GM19238 (cell line): Measurements from ENCODE around the gene HNRNPAB.
A peak's percentile ranks its signal among the peaks of the same experiment; 100 is the strongest.

Source experiments
- DNase-seq: peaks from one replicate; pipeline ENCODE4 v3.0.0; 2011; ENCODE audit warnings: low spot score; ENCODE audit not compliant: insufficient read length

Gene HNRNPAB

GRCh38 chr5:178204182-178204934 lies at the start of gene HNRNPAB:
HNRNPAB (plus strand) TSS chr5:178204533; CDS start chr5:178204838, 305 bp downstream.
- DNase-seq: peak; percentile 96

- no peak for DNase-seq
Measured at GRCh38 chr5:178155065-178155464, 49.3 kb upstream of the HNRNPAB start.

GRCh38 chr5:178160176-178160575 lies 44.2 kb upstream of the HNRNPAB start:
- DNase-seq: no peak

- DNase-seq: no peak
Measured at GRCh38 chr5:178162481-178162880, 41.9 kb upstream of the HNRNPAB start.

- DNase-seq: peak; percentile 90
Measured at GRCh38 chr5:178163772-178164735, 40.3 kb upstream of the HNRNPAB start.

GRCh38 chr5:178165581-178165980 lies 38.8 kb upstream of the HNRNPAB start:
- no peak for DNase-seq

- no peak for DNase-seq
Measured at GRCh38 chr5:178170455-178170854, 33.9 kb upstream of the HNRNPAB start.

- no peak for DNase-seq
Measured at GRCh38 chr5:178174456-178174855, 29.9 kb upstream of the HNRNPAB start.

- no peak for DNase-seq
Measured at GRCh38 chr5:178176791-178177190, 27.5 kb upstream of the HNRNPAB start.

- no peak for DNase-seq
Measured at GRCh38 chr5:178177569-178177968, 26.8 kb upstream of the HNRNPAB start.

GRCh38 chr5:178180141-178180863 lies 24.0 kb upstream of the HNRNPAB start:
- DNase-seq: no peak

GRCh38 chr5:178182158-178182876 lies 22.0 kb upstream of the HNRNPAB start:
- DNase-seq: no peak

- no peak for DNase-seq
Measured at GRCh38 chr5:178186427-178186826, 17.9 kb upstream of the HNRNPAB start.

- DNase-seq: no peak
Measured at GRCh38 chr5:178187014-178187413, 17.3 kb upstream of the HNRNPAB start, which contains the start of gene GMCL2. GMCL2 (minus strand) TSS chr5:178187371; CDS start chr5:178187299, 72 bp downstream.

GRCh38 chr5:178189433-178189832 lies 14.9 kb upstream of the HNRNPAB start:
- DNase-seq: no peak

- no peak for DNase-seq
Measured at GRCh38 chr5:178191661-178192060, 12.7 kb upstream of the HNRNPAB start.

- DNase-seq: no peak
Measured at GRCh38 chr5:178192244-178192643, 12.1 kb upstream of the HNRNPAB start.

- no peak for DNase-seq
Measured at GRCh38 chr5:178192787-178193186, 11.5 kb upstream of the HNRNPAB start.

GRCh38 chr5:178193251-178193809 lies 11.0 kb upstream of the HNRNPAB start:
- DNase-seq: no peak

- no peak for DNase-seq
Measured at GRCh38 chr5:178194026-178194425, 10.3 kb upstream of the HNRNPAB start.
